DND-41 (cell line): ENCODE data around the gene PC.

Experiments used
- CTCF ChIP-seq: IDR thresholded peaks from 2 replicates; pipeline ENCODE4 v1.5.1; 2012; ENCODE audit warnings: borderline replicate concordance, low read length, moderate library complexity, mild to moderate bottlenecking; ENCODE audit not compliant: poor library complexity, severe bottlenecking; ENCODE audit errors: extremely low read depth
- EZH2 ChIP-seq: IDR thresholded peaks from 3 replicates; pipeline ENCODE4 v1.6.1; 2012; ENCODE audit warnings: borderline replicate concordance, low read depth, mild to moderate bottlenecking, moderate library complexity, low read length, inconsistent platforms; ENCODE audit not compliant: severe bottlenecking

DNA sequence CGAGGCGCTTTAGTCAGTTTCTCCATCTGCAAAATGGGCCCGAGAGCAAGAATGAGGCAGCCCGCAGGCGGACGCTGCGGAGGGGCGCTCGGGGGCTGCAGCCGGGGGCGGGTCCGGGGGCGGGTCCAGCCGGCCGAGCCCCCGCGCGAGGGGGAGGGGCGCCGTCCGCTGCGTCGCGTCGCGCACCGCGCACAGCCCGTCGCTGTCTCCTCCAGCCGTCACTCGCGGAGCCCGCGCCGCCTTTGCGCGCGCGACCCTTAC is 282 bp downstream of the PC start:
- TF ChIP-seq CTCF (no peak), EZH2 (no peak)
